Measurements from ENCODE around the gene MITF.

DNA sequence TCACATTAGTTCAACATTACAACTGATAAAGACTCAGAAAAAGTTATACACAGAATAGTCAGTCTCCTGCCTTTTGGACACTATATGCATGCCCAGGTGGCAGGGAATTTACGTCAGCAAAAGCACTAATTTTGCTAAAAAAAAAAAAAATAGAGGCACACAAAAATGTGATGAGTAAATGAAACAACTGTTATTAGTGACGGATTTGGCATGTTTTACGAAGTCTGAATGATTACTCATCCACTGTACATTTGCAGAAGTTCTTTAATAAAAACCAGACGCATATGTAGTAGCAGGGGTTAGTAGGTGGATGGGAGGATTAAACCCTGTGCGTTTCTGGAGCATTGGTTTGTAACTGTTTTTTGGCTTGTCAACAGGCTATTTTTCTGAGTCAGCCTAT lies 99.0 kb downstream of the MITF start:
- TF ChIP-seq, protein P1, sequence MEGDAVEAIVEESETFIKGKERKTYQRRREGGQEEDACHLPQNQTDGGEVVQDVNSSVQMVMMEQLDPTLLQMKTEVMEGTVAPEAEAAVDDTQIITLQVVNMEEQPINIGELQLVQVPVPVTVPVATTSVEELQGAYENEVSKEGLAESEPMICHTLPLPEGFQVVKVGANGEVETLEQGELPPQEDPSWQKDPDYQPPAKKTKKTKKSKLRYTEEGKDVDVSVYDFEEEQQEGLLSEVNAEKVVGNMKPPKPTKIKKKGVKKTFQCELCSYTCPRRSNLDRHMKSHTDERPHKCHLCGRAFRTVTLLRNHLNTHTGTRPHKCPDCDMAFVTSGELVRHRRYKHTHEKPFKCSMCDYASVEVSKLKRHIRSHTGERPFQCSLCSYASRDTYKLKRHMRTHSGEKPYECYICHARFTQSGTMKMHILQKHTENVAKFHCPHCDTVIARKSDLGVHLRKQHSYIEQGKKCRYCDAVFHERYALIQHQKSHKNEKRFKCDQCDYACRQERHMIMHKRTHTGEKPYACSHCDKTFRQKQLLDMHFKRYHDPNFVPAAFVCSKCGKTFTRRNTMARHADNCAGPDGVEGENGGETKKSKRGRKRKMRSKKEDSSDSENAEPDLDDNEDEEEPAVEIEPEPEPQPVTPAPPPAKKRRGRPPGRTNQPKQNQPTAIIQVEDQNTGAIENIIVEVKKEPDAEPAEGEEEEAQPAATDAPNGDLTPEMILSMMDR (IDR thresholded peaks at IDR 0.05) = no peak
- TF ChIP-seq POLR2A (IDR thresholded peaks at IDR 0.05) = no peak

All from right lobe of liver (tissue), 4 donors.